ENCODE results near the gene CHTF8. TPM values are rescaled to one million over a fixed set of nuclear protein-coding genes. Genes with fewer than 3 reads are reported as not detected.
A peak's percentile ranks its signal among the peaks of the same experiment; 100 is the strongest.

Gene CHTF8
- total RNA-seq, 1 donor from 2014 or later, result 86.4 TPM

DNA sequence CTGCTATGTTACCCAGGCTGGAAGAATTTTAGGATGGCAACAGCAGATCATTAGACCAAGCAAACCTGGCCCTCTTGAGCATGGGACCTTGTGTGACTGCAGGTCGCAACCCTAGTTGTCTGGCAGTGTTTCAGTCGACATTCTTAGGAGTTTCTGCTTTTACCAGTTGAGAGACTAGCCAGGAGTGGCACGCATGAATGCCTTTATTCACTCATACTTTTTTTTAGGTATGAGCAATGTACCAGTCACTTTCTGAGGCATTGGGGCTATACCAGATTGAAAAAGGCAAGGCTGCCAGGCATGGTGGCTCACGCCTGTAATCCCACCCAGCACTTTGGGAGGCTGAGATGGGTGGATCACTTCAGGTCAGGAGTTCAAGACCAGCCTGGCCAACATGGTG lies 55.1 kb downstream of the CHTF8 start:
- H3K4me1 Mint-ChIP-seq (ENCODE audit: low read depth, unreplicated experiment), result peaks cover 11% of the 10 kb centered on the region
- Histone ChIP-seq H3K79me2 (ENCODE audit: insufficient read depth, low read length) (no peaks in the 10 kb centered on the region), H3K9ac (ENCODE audit: low read length) (no peak overlapping the region), H3K4me2 (ENCODE audit: low read length) (no peak overlapping the region), H3K27me3 (ENCODE audit: insufficient read depth, low read length) (no peaks in the 10 kb centered on the region), H3K27ac (ENCODE audit: low read depth, low read length) (no peak overlapping the region), H3K36me3 (ENCODE audit: insufficient read depth, low read length) (no peaks in the 10 kb centered on the region), H3K4me1 (ENCODE audit: insufficient read depth, low read length) (peaks cover 18% of the 10 kb centered on the region), H3K9me3 (ENCODE audit: insufficient read depth, low read depth, low read length) (no peaks in the 10 kb centered on the region), H3K4me3 (ENCODE audit: insufficient read depth, low read depth, low read length) (no peak overlapping the region), H2AFZ (ENCODE audit: low read depth, low read length) (no peak overlapping the region), H4K20me1 (ENCODE audit: insufficient read depth, low read length) (no peaks in the 10 kb centered on the region)
- H3K36me3 Mint-ChIP-seq (ENCODE audit: low read depth, unreplicated experiment), result no peaks in the 10 kb centered on the region
- FAIRE-seq, result no peak
- H3K27me3 Mint-ChIP-seq (ENCODE audit: low read depth, unreplicated experiment), result no peaks in the 10 kb centered on the region
- H3K27ac Mint-ChIP-seq (ENCODE audit: unreplicated experiment), result no peak overlapping the region
- peaks cover 1% of the 10 kb centered on the region for H3K9me3 Mint-ChIP-seq (ENCODE audit: unreplicated experiment)
- H3K4me3 Mint-ChIP-seq (ENCODE audit: unreplicated experiment), result no peak overlapping the region
- TF ChIP-seq EZH2 (IDR thresholded peaks at IDR 0.05; ENCODE audit: insufficient read depth, low read length), result no peak
- TF ChIP-seq, protein P1, sequence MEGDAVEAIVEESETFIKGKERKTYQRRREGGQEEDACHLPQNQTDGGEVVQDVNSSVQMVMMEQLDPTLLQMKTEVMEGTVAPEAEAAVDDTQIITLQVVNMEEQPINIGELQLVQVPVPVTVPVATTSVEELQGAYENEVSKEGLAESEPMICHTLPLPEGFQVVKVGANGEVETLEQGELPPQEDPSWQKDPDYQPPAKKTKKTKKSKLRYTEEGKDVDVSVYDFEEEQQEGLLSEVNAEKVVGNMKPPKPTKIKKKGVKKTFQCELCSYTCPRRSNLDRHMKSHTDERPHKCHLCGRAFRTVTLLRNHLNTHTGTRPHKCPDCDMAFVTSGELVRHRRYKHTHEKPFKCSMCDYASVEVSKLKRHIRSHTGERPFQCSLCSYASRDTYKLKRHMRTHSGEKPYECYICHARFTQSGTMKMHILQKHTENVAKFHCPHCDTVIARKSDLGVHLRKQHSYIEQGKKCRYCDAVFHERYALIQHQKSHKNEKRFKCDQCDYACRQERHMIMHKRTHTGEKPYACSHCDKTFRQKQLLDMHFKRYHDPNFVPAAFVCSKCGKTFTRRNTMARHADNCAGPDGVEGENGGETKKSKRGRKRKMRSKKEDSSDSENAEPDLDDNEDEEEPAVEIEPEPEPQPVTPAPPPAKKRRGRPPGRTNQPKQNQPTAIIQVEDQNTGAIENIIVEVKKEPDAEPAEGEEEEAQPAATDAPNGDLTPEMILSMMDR (IDR thresholded peaks at IDR 0.05; ENCODE audit: insufficient read depth, low read depth, low read length), result no peak
- peak; percentile 79 for DNase-seq (ENCODE audit: low read depth)

- no peaks in the 10 kb centered on the region for H4K20me1 ChIP-seq (ENCODE audit: insufficient read depth, low read length)
- no peak overlapping the region for H3K4me3 ChIP-seq (ENCODE audit: insufficient read depth, low read depth, low read length)
- H2AFZ ChIP-seq (ENCODE audit: low read depth, low read length), result no peak overlapping the region
- H3K4me2 ChIP-seq (ENCODE audit: low read length), result peak overlapping the region; percentile 62
- peak overlapping the region; percentile 70 for H3K27ac ChIP-seq (ENCODE audit: low read depth, low read length)
- FAIRE-seq (no peak), DNase-seq (ENCODE audit: low read depth) (peak; percentile 91)
- Mint-ChIP-seq H3K4me1 (ENCODE audit: low read depth, unreplicated experiment) (peaks cover 19% of the 10 kb centered on the region), H3K36me3 (ENCODE audit: low read depth, unreplicated experiment) (peaks cover 3% of the 10 kb centered on the region), H3K27ac (ENCODE audit: unreplicated experiment) (peak overlapping the region; percentile 89), H3K4me3 (ENCODE audit: unreplicated experiment) (no peak overlapping the region), H3K9me3 (ENCODE audit: unreplicated experiment) (no peaks in the 10 kb centered on the region), H3K27me3 (ENCODE audit: low read depth, unreplicated experiment) (no peaks in the 10 kb centered on the region)
- peak overlapping the region; percentile 35 for H3K9ac ChIP-seq (ENCODE audit: low read length)
- TF ChIP-seq, protein P1 (IDR thresholded peaks at IDR 0.05; ENCODE audit: insufficient read depth, low read depth, low read length), result no peak
- no peak for TF ChIP-seq EZH2 (IDR thresholded peaks at IDR 0.05; ENCODE audit: insufficient read depth, low read length)
- H3K27me3 ChIP-seq (ENCODE audit: insufficient read depth, low read length), result no peaks in the 10 kb centered on the region
- H3K36me3 ChIP-seq (ENCODE audit: insufficient read depth, low read length), result no peaks in the 10 kb centered on the region
- H3K4me1 ChIP-seq (ENCODE audit: insufficient read depth, low read length), result peaks cover 22% of the 10 kb centered on the region
- H3K9me3 ChIP-seq (ENCODE audit: insufficient read depth, low read depth, low read length), result no peaks in the 10 kb centered on the region
- H3K79me2 ChIP-seq (ENCODE audit: insufficient read depth, low read length), result no peaks in the 10 kb centered on the region
These were observed 59.1 kb downstream of the CHTF8 start for GRCh38 chr16:69073181-69073702.

DNA sequence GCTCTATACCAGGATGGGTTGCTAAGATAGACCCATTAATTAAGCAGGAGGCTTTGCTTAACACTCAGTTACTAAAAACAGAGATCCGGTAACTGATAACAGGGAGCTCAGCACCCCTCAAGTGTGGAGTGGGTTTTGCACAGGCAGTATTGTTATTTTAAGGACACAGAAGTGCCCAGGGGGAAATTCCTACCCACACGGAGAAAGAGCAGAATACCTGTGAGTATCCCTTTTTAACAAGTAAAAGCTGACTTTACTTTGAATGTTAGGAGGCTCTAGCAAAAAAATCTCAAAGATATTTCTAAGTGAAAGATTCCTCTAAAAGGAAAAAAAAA lies 59.8 kb downstream of the CHTF8 start:
- Histone ChIP-seq H3K36me3 (ENCODE audit: insufficient read depth, low read length) (no peaks in the 10 kb centered on the region), H3K27ac (ENCODE audit: low read depth, low read length) (no peak overlapping the region), H2AFZ (ENCODE audit: low read depth, low read length) (no peak overlapping the region), H3K27me3 (ENCODE audit: insufficient read depth, low read length) (no peaks in the 10 kb centered on the region), H3K9me3 (ENCODE audit: insufficient read depth, low read depth, low read length) (no peaks in the 10 kb centered on the region), H3K4me3 (ENCODE audit: insufficient read depth, low read depth, low read length) (no peak overlapping the region), H3K9ac (ENCODE audit: low read length) (peak overlapping the region; percentile 4), H3K4me2 (ENCODE audit: low read length) (no peak overlapping the region), H3K4me1 (ENCODE audit: insufficient read depth, low read length) (peaks cover 22% of the 10 kb centered on the region), H3K79me2 (ENCODE audit: insufficient read depth, low read length) (no peaks in the 10 kb centered on the region), H4K20me1 (ENCODE audit: insufficient read depth, low read length) (no peaks in the 10 kb centered on the region)
- Mint-ChIP-seq H3K4me1 (ENCODE audit: low read depth, unreplicated experiment) (peaks cover 19% of the 10 kb centered on the region), H3K27me3 (ENCODE audit: low read depth, unreplicated experiment) (no peaks in the 10 kb centered on the region), H3K9me3 (ENCODE audit: unreplicated experiment) (no peaks in the 10 kb centered on the region), H3K4me3 (ENCODE audit: unreplicated experiment) (no peak overlapping the region), H3K36me3 (ENCODE audit: low read depth, unreplicated experiment) (peaks cover 3% of the 10 kb centered on the region), H3K27ac (ENCODE audit: unreplicated experiment) (no peak overlapping the region)
- TF ChIP-seq EZH2 (IDR thresholded peaks at IDR 0.05; ENCODE audit: insufficient read depth, low read length), result no peak
- TF ChIP-seq, protein P1 (IDR thresholded peaks at IDR 0.05; ENCODE audit: insufficient read depth, low read depth, low read length), result no peak
- DNase-seq (ENCODE audit: low read depth) (no peak), FAIRE-seq (no peak)
